ENCODE results near the gene RIN1. TPM values are rescaled to one million over a fixed set of nuclear protein-coding genes. Genes with fewer than 3 reads are reported as not detected.

Gene RIN1
- total RNA-seq, 1 donor from 2014 or later: 19.2 TPM

GRCh38 chr11:66291706-66292542 lies 44.3 kb downstream of the RIN1 start, which contains the start of gene TMEM151A:
Gene TMEM151A, plus strand, starts transcription at chr11:66291894. Its CDS starts 120 bp downstream, at chr11:66292014.
- H3K9me3 ChIP-seq: no peaks in the 10 kb centered on the region
- TF ChIP-seq CTCF (IDR thresholded peaks at IDR 0.05): no peak
- TF ChIP-seq POLR2A (IDR thresholded peaks at IDR 0.05): no peak
- TF ChIP-seq POLR2AphosphoS5 (IDR thresholded peaks at IDR 0.05; ENCODE audit: insufficient read depth in 1 of 2, low read depth in 1 of 2): no peak
- H3K27ac ChIP-seq: no peak within 1 kb of the TSS
- intact Hi-C loops (cut with DNase I): no loop called here
- H3K36me3 ChIP-seq: no peaks in the 10 kb centered on the region
- H3K4me3 ChIP-seq: peak within 1 kb of the TSS; percentile 39 to 40
- H3K27me3 ChIP-seq: peaks cover 5% of the 10 kb centered on the region
- DNase-seq (ENCODE audit: extremely low spot score in 2 of 2): no peak
- H3K4me1 ChIP-seq: peaks cover 36% of the 10 kb centered on the region

GRCh38 chr11:66291303-66291705 lies 44.9 kb downstream of the RIN1 start:
- peaks cover 5% of the 10 kb centered on the region for H3K27me3 ChIP-seq
- peaks cover 42% of the 10 kb centered on the region for H3K4me1 ChIP-seq
- H3K4me3 ChIP-seq: peak overlapping the region in 1 of 2 donors; percentile 40
- no peak for DNase-seq (ENCODE audit: extremely low spot score in 2 of 2)
- no peaks in the 10 kb centered on the region for H3K9me3 ChIP-seq
- H3K27ac ChIP-seq: no peak overlapping the region
- no peaks in the 10 kb centered on the region for H3K36me3 ChIP-seq
- intact Hi-C loops (cut with DNase I): no loop called here
- TF ChIP-seq CTCF (IDR thresholded peaks at IDR 0.05) (no peak), POLR2AphosphoS5 (IDR thresholded peaks at IDR 0.05; ENCODE audit: insufficient read depth in 1 of 2, low read depth in 1 of 2) (no peak), POLR2A (IDR thresholded peaks at IDR 0.05) (no peak)

GRCh38 chr11:66290330-66290621 lies 46.0 kb downstream of the RIN1 start:
- no peak overlapping the region for H3K27ac ChIP-seq
- TF ChIP-seq CTCF (IDR thresholded peaks at IDR 0.05) (no peak), POLR2AphosphoS5 (IDR thresholded peaks at IDR 0.05; ENCODE audit: insufficient read depth in 1 of 2, low read depth in 1 of 2) (no peak), POLR2A (IDR thresholded peaks at IDR 0.05) (no peak)
- DNase-seq (ENCODE audit: extremely low spot score in 2 of 2): no peak
- H3K27me3 ChIP-seq: peaks cover 5% of the 10 kb centered on the region
- no peak overlapping the region for H3K4me3 ChIP-seq
- H3K9me3 ChIP-seq: no peaks in the 10 kb centered on the region
- peaks cover 42% of the 10 kb centered on the region for H3K4me1 ChIP-seq
- intact Hi-C loops (cut with DNase I): no loop called here
- H3K36me3 ChIP-seq: no peaks in the 10 kb centered on the region

GRCh38 chr11:66289548-66290329 lies 46.5 kb downstream of the RIN1 start:
- no peak for DNase-seq (ENCODE audit: extremely low spot score in 2 of 2)
- intact Hi-C loops (cut with DNase I): loop anchor here (10.0 kb wide), 1 partner anchor 65 kb away; no protein-coding TSS in a partner anchor
- TF ChIP-seq CTCF (IDR thresholded peaks at IDR 0.05): no peak
- no peak for TF ChIP-seq POLR2A (IDR thresholded peaks at IDR 0.05)
- TF ChIP-seq POLR2AphosphoS5 (IDR thresholded peaks at IDR 0.05; ENCODE audit: insufficient read depth in 1 of 2, low read depth in 1 of 2): no peak
- Histone ChIP-seq H3K36me3 (no peaks in the 10 kb centered on the region), H3K9me3 (no peaks in the 10 kb centered on the region), H3K27ac (peak overlapping the region; percentile 59), H3K27me3 (peaks cover 5% of the 10 kb centered on the region), H3K4me1 (peaks cover 42% of the 10 kb centered on the region), H3K4me3 (peak overlapping the region; percentile 92 to 98)
